BJ (cell line): ENCODE measurements around the gene DOK1. TPM values are rescaled to one million over a fixed set of nuclear protein-coding genes. Genes with fewer than 3 reads are reported as not detected.

Experiments
- polyA plus RNA-seq: library from polyadenylated mRNA; depleted of rRNA; stranded (reverse); fragments of >200 nt; gene quantifications from 2 replicates; pipeline ENCODE4 v1.2.3, GENCODE V29; 2011; rRNA removed

DOK1 gene
- polyA plus RNA-seq, 1 experiment = 28.7 TPM

Other genes with a start within 250 kb of the DOK1 start
- 0.07 and 0.16 TPM in 2 replicates for gene SLC4A5, start 211.3 kb upstream of the DOK1 start, polyA plus RNA-seq
- gene DCTN1, start 174.4 kb upstream of the DOK1 start, polyA plus RNA-seq = 136 and 193 TPM in 2 replicates
- gene C2orf81, start 133.1 kb upstream of the DOK1 start, polyA plus RNA-seq = 0.18 and 0.67 TPM in 2 replicates
- 26.0 and 42.9 TPM in 2 replicates for gene WDR54, start 133.0 kb upstream of the DOK1 start, polyA plus RNA-seq
- gene RTKN, start 112.8 kb upstream of the DOK1 start, polyA plus RNA-seq = 8.3 and 12.4 TPM in 2 replicates
- 5.6 and 6.4 TPM in 2 replicates for gene INO80B, start 99.6 kb upstream of the DOK1 start, polyA plus RNA-seq
- gene WBP1, start 96.3 kb upstream of the DOK1 start, polyA plus RNA-seq = 55.7 and 92.0 TPM in 2 replicates
- 35.5 and 59.5 TPM in 2 replicates for gene MOGS, start 89.3 kb upstream of the DOK1 start, polyA plus RNA-seq
- gene MRPL53, start 82.0 kb upstream of the DOK1 start, polyA plus RNA-seq = 38.9 and 41.2 TPM in 2 replicates
- gene CCDC142, start 71.7 kb upstream of the DOK1 start, polyA plus RNA-seq = 4.5 and 6.2 TPM in 2 replicates
- gene TTC31, start 71.6 kb upstream of the DOK1 start, polyA plus RNA-seq = 19.4 and 26.0 TPM in 2 replicates
- gene LBX2, start 55.1 kb upstream of the DOK1 start, polyA plus RNA-seq = 0.37 and 0.61 TPM in 2 replicates
- 28.7 and 30.6 TPM in 2 replicates for gene PCGF1, start 47.0 kb upstream of the DOK1 start, polyA plus RNA-seq
- not detected in 2 replicates for gene TLX2, start 40.3 kb upstream of the DOK1 start, polyA plus RNA-seq
- 0.12 TPM in 1 of 2 replicates, not detected in the other for gene DQX1, start 28.5 kb upstream of the DOK1 start, polyA plus RNA-seq
- 79.5 and 104 TPM in 2 replicates for gene AUP1, start 25.0 kb upstream of the DOK1 start, polyA plus RNA-seq
- gene HTRA2, start 24.8 kb upstream of the DOK1 start, polyA plus RNA-seq = 26.0 and 36.1 TPM in 2 replicates
- 95.8 and 130 TPM in 2 replicates for gene LOXL3, start 778 bp upstream of the DOK1 start, polyA plus RNA-seq
- gene M1AP, start 93.6 kb downstream of the DOK1 start, polyA plus RNA-seq = 0.33 and 0.47 TPM in 2 replicates
- gene SEMA4F, start 99.5 kb downstream of the DOK1 start, polyA plus RNA-seq = 8.4 and 10.2 TPM in 2 replicates